ENCODE data around the gene USP15. TPM values are rescaled to one million over a fixed set of nuclear protein-coding genes. Genes with fewer than 3 reads are reported as not detected.

The USP15 gene
- total RNA-seq, 1 donor from 2014 or later = 97.9 TPM

GRCh38 chr12:62284749-62285148 lies 24.5 kb downstream of the USP15 start:
- no peak for DNase-seq

GRCh38 chr12:62285284-62285683 lies 25.1 kb downstream of the USP15 start:
- no peak for DNase-seq

GRCh38 chr12:62288328-62288727 lies 28.1 kb downstream of the USP15 start:
- no peak for DNase-seq

- no peak for DNase-seq
These were observed 30.6 kb downstream of the USP15 start for GRCh38 chr12:62290846-62291245.

GRCh38 chr12:62291864-62292760 lies 31.9 kb downstream of the USP15 start:
- no peak for DNase-seq

GRCh38 chr12:62292761-62293344 lies 32.6 kb downstream of the USP15 start:
- DNase-seq = no peak

- no peak for DNase-seq
These were observed 34.2 kb downstream of the USP15 start for GRCh38 chr12:62294378-62294777.

- DNase-seq = no peak
These were observed 35.8 kb downstream of the USP15 start for GRCh38 chr12:62296001-62296400.

- DNase-seq = no peak
These were observed 37.1 kb downstream of the USP15 start for GRCh38 chr12:62297321-62297720.

GRCh38 chr12:62299617-62300016 lies 39.4 kb downstream of the USP15 start:
- DNase-seq = no peak

- DNase-seq = no peak
These were observed 41.0 kb downstream of the USP15 start for GRCh38 chr12:62301080-62301798.

GRCh38 chr12:62301799-62302133 lies 41.6 kb downstream of the USP15 start:
- DNase-seq = no peak

GRCh38 chr12:62304560-62304959 lies 44.4 kb downstream of the USP15 start:
- DNase-seq = no peak

GRCh38 chr12:62305778-62306177 lies 45.6 kb downstream of the USP15 start:
- DNase-seq = no peak

GRCh38 chr12:62306569-62307530 lies 46.6 kb downstream of the USP15 start:
- no peak for DNase-seq

- no peak for DNase-seq
These were observed 48.0 kb downstream of the USP15 start for GRCh38 chr12:62308201-62308600.

- no peak for DNase-seq
These were observed 53.6 kb downstream of the USP15 start for GRCh38 chr12:62313727-62314380.

- no peak for DNase-seq
These were observed 56.8 kb downstream of the USP15 start for GRCh38 chr12:62317017-62317416.

- DNase-seq = no peak
These were observed 58.9 kb downstream of the USP15 start for GRCh38 chr12:62319058-62319457.

- DNase-seq = no peak
These were observed 59.9 kb downstream of the USP15 start for GRCh38 chr12:62320054-62320453.

- DNase-seq = no peak
These were observed 63.2 kb downstream of the USP15 start for GRCh38 chr12:62323386-62323785.
